Left hindlimb (tissue), 1 donor: Measurements from ENCODE around the gene ELK3.

Experiments used
- DNase-seq: peaks from one replicate; pipeline ENCODE4 v3.0.0-alpha.2; 2018

Gene ELK3

DNA sequence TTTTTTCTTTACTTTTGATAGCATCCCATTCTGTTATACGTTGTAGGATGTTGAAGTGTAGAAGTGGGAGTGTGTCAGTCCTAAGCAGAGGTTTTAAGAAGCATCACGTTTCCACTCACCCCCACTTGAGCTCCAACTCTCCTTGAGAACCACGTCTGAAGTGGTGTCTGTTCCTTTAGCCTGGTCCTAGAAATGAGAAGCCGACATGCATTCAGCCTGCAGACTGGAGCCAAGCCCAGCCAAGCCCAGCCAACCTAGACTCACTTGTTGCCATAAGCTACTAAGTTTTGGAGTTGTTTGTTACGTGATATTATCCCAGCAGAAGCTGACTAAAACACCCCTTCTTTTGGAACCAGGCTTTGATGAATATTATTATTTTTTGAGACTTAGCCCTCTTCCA is 4.4 kb upstream of the ELK3 start:
- no peak for DNase-seq

- DNase-seq, result no peak
These were observed 3.6 kb upstream of the ELK3 start for GRCh38 chr12:96190413-96191108.

DNA sequence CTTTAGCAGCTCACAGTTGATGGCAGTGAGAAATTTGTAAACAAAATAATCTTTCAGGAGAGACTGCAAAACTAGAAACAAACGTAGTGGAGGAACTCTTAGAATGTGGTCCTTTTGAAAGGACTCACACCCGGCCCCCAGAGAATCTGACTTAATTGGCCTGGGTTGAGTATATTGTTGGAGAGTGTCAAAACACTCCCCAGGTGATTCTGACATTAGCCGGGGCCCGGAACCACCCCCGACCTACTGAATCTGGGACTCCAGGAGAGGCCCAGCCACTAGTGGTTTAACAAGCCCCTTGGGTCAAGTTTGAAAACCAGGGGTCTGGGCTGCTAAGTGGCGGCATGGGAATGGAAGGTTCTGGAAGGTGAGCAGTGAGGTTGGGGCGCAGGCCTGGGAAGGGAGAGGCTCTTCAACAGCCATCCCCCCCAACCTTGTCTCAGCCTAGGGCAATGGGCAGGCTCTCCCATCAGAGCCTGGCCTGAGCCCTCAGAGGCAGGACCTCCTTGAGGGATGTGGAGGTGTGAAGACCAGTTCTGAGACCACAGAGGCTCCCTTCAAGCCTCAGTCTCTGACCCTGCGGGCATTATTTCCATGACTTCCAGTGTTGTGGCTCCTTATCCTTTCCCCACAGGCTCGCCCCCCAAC is 1.1 kb upstream of the ELK3 start:
- DNase-seq, result no peak

- no peak for DNase-seq
These were observed 358 bp downstream of the ELK3 start for GRCh38 chr12:96194576-96194889.

GRCh38 chr12:96194971-96195844 is 1.0 kb downstream of the ELK3 start:
- peak; percentile 76 for DNase-seq

- DNase-seq, result peak; percentile 76
These were observed 1.8 kb downstream of the ELK3 start for GRCh38 chr12:96195845-96196451.

GRCh38 chr12:96196781-96197180 is 2.6 kb downstream of the ELK3 start:
- DNase-seq, result no peak

- DNase-seq, result no peak
These were observed 3.5 kb downstream of the ELK3 start for GRCh38 chr12:96197503-96198272.

DNA sequence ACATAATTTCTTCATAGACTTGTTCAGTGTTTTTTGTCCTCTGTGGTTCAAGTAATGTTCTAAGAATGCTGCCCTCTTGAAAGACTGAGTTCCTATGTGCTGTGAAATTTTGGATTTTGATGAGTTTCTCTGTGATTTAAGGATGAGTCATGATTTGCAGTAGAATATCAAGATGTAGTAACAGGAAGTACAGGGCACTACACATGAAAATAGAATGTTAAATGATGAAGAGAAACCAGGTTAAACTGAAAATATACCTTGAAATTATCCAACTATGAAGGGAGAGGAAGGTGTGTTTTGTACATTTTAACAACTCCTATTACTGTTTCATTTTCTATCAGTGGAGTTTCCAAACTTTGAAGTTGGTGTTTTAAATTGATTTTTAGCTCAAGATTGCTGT is 4.8 kb downstream of the ELK3 start:
- DNase-seq, result no peak

DNA sequence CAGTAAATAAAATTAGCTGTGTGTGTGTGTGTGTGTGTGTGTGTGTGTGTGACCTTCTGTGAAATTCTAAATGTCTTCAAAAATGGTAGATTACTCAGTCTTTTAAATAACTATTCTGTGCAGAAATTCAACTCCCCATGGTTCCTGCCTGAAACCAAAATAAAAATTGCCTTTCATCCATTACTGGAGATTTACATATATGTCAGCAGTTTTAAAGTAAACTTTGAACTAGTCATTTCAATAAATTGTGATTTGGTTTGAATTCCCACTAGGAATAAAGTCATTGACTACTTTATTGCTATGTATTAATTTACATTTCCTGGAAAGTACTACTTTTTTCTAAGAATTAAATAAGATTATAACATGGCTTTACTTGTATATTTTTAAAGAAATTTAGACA is 5.3 kb downstream of the ELK3 start:
- no peak for DNase-seq

- DNase-seq, result no peak
These were observed 7.4 kb downstream of the ELK3 start for GRCh38 chr12:96201272-96202227.

- no peak for DNase-seq
These were observed 10.2 kb downstream of the ELK3 start for GRCh38 chr12:96204381-96204780.

- no peak for DNase-seq
These were observed 11.7 kb downstream of the ELK3 start for GRCh38 chr12:96205908-96206307.

DNA sequence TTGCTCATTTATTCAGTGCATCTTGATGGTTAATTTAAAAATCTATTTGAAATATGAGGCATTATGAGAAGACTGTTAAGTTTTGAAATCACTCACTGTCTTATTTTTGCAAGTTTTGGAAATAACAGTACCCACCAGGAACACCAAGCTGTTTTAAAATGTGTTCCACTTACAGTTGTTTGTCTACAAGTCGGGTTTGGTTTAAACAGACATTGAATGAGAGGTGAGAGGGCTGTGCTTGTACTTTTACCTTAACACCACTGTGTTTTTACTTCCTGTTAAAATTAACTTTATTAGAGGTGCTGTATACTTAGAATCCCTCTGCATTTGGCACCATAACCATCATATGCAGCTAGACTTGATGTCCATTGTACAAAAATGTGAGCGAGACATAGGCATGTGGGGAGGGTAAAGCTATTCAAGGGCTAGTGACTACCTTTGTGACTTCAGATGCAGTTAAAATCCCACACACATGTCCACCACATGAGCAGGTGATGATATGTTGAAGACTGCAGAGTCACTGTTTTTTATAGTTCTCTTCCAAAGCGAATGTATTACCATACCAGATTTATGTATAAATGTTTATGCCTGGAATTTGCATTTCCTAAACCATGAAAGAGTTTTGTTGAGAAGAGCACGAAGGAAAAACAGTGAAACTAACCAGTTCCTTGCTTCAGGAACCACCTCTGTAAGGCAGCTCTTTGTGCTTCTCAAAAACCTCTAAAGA is 12.9 kb downstream of the ELK3 start:
- no peak for DNase-seq

- DNase-seq, result no peak
These were observed 14.2 kb downstream of the ELK3 start for GRCh38 chr12:96208346-96208745.

DNA sequence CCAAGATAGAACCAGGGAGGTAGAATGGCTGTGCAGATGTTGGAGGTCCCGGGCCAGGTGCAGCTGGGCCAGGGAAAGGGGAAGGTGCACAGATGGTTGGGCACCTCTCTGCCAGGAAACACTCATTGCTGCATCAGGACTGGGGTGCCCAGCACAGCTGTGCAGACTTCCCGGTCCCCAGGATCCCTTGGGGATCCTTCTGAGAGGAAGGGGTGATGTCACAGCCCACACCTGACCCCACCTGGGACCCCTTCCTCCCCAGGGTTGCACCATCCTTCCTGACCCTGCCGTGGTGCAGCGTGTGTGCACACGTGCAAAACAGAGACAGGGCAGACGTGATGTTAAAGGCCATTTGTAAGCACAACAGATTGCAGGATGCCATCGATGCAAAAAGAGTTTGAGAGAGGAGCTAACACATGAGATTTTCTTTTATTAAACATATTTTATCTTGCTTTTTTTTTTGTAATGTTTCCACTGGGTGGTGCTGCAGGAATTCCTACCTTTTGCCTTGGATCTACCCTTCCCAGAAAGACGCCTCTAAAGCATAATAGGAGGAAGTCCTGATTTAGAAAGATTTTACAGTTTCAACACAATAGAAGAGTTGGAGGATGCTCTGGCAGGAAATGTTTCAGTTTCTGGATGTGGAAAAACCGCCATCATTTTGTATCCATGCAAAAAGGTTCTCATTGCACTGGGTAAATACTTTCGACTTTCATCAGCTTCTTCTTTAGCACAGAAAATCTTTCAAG is 14.8 kb downstream of the ELK3 start:
- no peak for DNase-seq

DNA sequence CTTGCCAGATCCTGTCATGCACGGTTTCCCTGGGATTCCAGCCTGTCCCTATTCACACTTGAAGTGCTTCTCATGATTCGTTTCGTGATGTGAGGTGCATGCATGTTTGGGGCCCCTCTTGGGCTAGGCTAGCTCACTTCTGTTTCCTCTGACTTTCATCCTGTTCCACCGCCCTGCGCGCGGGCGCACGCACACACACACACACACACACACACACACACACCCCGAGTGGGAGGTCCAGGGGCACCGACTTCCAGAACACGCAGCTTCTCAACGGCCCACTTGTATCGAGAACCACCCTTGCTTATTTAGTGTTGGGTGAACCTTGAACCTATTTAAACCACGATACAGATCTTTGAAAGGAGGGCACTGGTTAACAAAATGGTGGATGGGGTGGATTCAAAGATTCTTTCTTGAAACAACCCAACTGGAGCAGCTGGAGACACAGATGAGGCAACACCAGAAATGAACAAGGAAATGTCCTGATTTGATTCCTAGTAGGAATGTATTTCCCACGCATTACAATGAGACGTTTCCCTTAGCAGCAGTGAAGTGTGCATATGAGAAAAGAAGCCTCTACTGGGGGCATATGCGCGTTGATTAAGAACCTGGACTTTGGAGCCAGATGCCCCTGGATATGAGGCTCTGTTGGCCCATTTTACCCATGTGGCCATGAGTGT is 16.3 kb downstream of the ELK3 start:
- DNase-seq, result no peak

DNA sequence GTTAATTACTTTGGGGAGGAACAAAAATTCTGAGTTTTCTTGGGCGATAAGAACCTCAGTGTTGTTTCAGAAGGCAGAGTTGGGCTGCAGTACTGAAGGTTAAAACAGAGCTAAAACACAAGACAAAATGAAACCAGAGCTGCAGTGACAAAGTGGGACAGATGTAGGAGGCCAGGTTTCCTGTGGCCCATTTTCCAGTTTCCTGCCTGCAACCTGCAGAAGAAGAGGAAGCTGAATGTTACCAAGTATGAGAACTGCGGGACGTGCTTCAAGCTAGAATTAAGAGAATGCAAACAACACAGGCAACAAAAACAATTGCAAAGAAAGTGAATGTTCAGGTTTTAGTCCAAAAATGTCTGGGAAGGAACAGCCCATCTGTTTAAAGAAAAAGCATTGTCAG is 17.8 kb downstream of the ELK3 start:
- DNase-seq, result no peak
